Measurements from ENCODE around the gene SBK3.

DNA sequence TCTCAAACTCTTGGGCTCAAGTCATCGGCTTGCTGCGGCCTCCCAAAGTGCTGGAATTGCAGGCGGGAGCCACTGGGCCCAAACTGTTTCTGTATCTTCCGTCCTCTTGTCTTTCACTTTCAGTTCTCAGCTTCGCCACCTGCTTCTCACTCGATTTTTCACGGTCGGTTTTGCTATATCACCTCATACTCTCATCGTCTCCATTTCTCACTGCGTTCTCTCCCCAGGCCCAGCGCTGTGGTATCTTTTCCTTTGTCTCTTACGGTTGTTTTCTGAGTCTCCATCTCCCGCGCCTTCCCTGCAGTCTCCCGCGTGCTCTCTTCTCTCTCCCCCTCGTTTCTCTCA, 42.2 kb downstream of the SBK3 start:
- TF ChIP-seq IRF5 (IDR thresholded peaks at IDR 0.05; ENCODE audit: borderline replicate concordance) = no peak
- TF ChIP-seq, protein P1, sequence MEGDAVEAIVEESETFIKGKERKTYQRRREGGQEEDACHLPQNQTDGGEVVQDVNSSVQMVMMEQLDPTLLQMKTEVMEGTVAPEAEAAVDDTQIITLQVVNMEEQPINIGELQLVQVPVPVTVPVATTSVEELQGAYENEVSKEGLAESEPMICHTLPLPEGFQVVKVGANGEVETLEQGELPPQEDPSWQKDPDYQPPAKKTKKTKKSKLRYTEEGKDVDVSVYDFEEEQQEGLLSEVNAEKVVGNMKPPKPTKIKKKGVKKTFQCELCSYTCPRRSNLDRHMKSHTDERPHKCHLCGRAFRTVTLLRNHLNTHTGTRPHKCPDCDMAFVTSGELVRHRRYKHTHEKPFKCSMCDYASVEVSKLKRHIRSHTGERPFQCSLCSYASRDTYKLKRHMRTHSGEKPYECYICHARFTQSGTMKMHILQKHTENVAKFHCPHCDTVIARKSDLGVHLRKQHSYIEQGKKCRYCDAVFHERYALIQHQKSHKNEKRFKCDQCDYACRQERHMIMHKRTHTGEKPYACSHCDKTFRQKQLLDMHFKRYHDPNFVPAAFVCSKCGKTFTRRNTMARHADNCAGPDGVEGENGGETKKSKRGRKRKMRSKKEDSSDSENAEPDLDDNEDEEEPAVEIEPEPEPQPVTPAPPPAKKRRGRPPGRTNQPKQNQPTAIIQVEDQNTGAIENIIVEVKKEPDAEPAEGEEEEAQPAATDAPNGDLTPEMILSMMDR (IDR thresholded peaks at IDR 0.05 in 2 of 3, conservative IDR thresholded peaks at IDR 0.05 in 1 of 3; ENCODE audit: control insufficient read depth in 2 of 3, extremely low read depth in 1 of 3, insufficient read depth in 1 of 3, low read depth in 3 of 3, low read length in 3 of 3) = no peak
- TF ChIP-seq, protein P2, sequence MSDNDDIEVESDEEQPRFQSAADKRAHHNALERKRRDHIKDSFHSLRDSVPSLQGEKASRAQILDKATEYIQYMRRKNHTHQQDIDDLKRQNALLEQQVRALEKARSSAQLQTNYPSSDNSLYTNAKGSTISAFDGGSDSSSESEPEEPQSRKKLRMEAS (IDR thresholded peaks at IDR 0.05; ENCODE audit: low read depth, low read length) = no peak
- no peak for TF ChIP-seq CHD2 (IDR thresholded peaks at IDR 0.05; ENCODE audit: borderline replicate concordance, low read depth, low read length)
- TF ChIP-seq, protein P3, sequence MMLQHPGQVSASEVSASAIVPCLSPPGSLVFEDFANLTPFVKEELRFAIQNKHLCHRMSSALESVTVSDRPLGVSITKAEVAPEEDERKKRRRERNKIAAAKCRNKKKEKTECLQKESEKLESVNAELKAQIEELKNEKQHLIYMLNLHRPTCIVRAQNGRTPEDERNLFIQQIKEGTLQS (IDR thresholded peaks at IDR 0.05; ENCODE audit: borderline replicate concordance, extremely low read depth, low read depth, low read length) = no peak
- no peak for TF ChIP-seq BACH1 (IDR thresholded peaks at IDR 0.05; ENCODE audit: borderline replicate concordance)
- TF ChIP-seq NFIC (IDR thresholded peaks at IDR 0.05; ENCODE audit: low read depth, low read length) = no peak
- no peak for TF ChIP-seq SPI1 (IDR thresholded peaks at IDR 0.05; ENCODE audit: borderline replicate concordance, insufficient read depth, low read depth, low read length)
- no peak for TF ChIP-seq YY1 (IDR thresholded peaks at IDR 0.05; ENCODE audit: low read depth, low read length)
- TF ChIP-seq RBBP5 (conservative IDR thresholded peaks at IDR 0.05) = no peak
- no peak for TF ChIP-seq JUND (IDR thresholded peaks at IDR 0.05; ENCODE audit: low read depth, low read length)
- TF ChIP-seq E2F4 (IDR thresholded peaks at IDR 0.05; ENCODE audit: low read depth, low read length) = no peak
